HL-60 (cell line): ENCODE results near the gene ANKRD17.

Experiments used
- GABPA ChIP-seq: IDR thresholded peaks from 2 replicates; pipeline ENCODE4 v1.6.1; 2012; ENCODE audit warnings: low read depth
- POLR2AphosphoS5 ChIP-seq: IDR thresholded peaks from 2 replicates; pipeline ENCODE4 v1.6.1; 2012; ENCODE audit warnings: low read depth
- REST ChIP-seq: IDR thresholded peaks from 2 replicates; pipeline ENCODE4 v1.6.1; 2012; ENCODE audit warnings: low read depth; ENCODE audit not compliant: insufficient replicate concordance
- TF ChIP-seq, protein P1 (sequence below): IDR thresholded peaks from one replicate; pipeline ENCODE4 v1.5.1; 2011; ENCODE audit warnings: low read length, control low read depth, inconsistent platforms; ENCODE audit not compliant: insufficient read depth

GRCh38 chr4:73127839-73128453 lies 130.7 kb downstream of the ANKRD17 start:
- TF ChIP-seq, protein P1, sequence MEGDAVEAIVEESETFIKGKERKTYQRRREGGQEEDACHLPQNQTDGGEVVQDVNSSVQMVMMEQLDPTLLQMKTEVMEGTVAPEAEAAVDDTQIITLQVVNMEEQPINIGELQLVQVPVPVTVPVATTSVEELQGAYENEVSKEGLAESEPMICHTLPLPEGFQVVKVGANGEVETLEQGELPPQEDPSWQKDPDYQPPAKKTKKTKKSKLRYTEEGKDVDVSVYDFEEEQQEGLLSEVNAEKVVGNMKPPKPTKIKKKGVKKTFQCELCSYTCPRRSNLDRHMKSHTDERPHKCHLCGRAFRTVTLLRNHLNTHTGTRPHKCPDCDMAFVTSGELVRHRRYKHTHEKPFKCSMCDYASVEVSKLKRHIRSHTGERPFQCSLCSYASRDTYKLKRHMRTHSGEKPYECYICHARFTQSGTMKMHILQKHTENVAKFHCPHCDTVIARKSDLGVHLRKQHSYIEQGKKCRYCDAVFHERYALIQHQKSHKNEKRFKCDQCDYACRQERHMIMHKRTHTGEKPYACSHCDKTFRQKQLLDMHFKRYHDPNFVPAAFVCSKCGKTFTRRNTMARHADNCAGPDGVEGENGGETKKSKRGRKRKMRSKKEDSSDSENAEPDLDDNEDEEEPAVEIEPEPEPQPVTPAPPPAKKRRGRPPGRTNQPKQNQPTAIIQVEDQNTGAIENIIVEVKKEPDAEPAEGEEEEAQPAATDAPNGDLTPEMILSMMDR: no peak
- no peak for TF ChIP-seq REST
- no peak for TF ChIP-seq GABPA
- TF ChIP-seq POLR2AphosphoS5: no peak
